Stimulated activated naive CD8-positive, alpha-beta T cell treated with anti-CD3 and anti-CD28 coated beads, Interleukin-15, Interleukin-2, amounts not matched to agents 100 ng/mL and 50 ng/mL, for 24 hours (primary cell): ENCODE data around the gene C19orf38.

Experiments used
- H3K27ac Mint-ChIP-seq: one replicate; pipeline ENCODE4 v1.8.0; 2021; ENCODE audit warnings: mild to moderate bottlenecking, mixed read lengths
- H3K27me3 Mint-ChIP-seq: one replicate; pipeline ENCODE4 v1.8.0; 2021; ENCODE audit warnings: mixed read lengths
- H3K36me3 Mint-ChIP-seq: one replicate; pipeline ENCODE4 v1.8.0; 2021; ENCODE audit warnings: low read depth, mixed read lengths
- H3K4me1 Mint-ChIP-seq: one replicate; pipeline ENCODE4 v1.8.0; 2021; ENCODE audit warnings: low read depth, mixed read lengths
- H3K4me3 Mint-ChIP-seq: one replicate; pipeline ENCODE4 v1.8.0; 2021; ENCODE audit warnings: mild to moderate bottlenecking, mixed read lengths
- H3K9me3 Mint-ChIP-seq: one replicate; pipeline ENCODE4 v1.8.0; 2021; ENCODE audit warnings: mixed read lengths

C19orf38 gene

GRCh38 chr19:10916602-10917001 is 68.4 kb downstream of the C19orf38 start:
- Mint-ChIP-seq H3K27ac (no peak overlapping the region), H3K4me3 (no peak overlapping the region), H3K36me3 (peaks cover 14% of the 10 kb centered on the region), H3K27me3 (no peaks in the 10 kb centered on the region), H3K4me1 (no peaks in the 10 kb centered on the region), H3K9me3 (no peaks in the 10 kb centered on the region)

GRCh38 chr19:10918359-10918758 is 70.1 kb downstream of the C19orf38 start:
- peak overlapping the region; percentile 16 for H3K27ac Mint-ChIP-seq
- H3K4me1 Mint-ChIP-seq: no peaks in the 10 kb centered on the region
- no peak overlapping the region for H3K4me3 Mint-ChIP-seq
- H3K27me3 Mint-ChIP-seq: no peaks in the 10 kb centered on the region
- no peaks in the 10 kb centered on the region for H3K9me3 Mint-ChIP-seq
- peaks cover 10% of the 10 kb centered on the region for H3K36me3 Mint-ChIP-seq
